ENCODE results near the gene SEC61A1. TPM values are rescaled to one million over a fixed set of nuclear protein-coding genes. Genes with fewer than 3 reads are reported as not detected.
A peak's percentile ranks its signal among the peaks of the same experiment; 100 is the strongest.

The SEC61A1 gene
- 100 to 1,000 TPM; 143 to 172 (median 148) TPM for total RNA-seq
- 107 TPM for total RNA-seq (2013)

DNA sequence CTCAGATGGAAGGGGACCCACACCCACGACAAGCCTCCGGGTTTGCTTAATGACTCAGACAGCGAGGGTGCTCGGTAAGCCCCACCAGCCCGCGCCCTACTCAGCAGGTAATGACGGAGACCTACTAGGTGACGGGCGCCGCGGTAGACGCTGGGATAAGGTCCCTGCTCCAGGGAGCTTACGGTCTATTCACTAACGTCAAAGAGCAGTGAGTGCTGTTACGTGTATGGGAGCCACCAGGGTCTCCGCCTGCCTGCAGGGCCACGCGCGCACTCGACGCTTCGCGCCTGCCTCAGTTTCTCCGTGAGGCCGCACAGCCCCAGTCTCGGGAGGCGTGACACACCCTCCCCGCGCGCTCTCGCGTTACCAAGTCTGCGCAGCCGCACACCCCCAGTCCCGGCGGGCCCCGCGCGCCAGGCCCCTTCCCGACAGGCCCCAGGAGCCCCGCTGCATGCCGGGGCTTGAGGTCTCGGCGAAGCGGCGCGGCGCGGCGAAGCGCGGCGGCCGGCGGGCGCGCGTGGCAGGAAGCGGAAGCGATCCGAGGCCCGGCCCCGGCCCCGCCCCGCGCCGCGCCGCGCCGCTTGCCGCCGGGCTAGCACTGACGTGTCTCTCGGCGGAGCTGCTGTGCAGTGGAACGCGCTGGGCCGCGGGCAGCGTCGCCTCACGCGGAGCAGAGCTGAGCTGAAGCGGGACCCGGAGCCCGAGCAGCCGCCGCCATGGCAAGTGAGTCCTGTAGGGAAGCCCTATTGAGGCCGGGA, at the start of gene SEC61A1:
Gene SEC61A1 (plus strand): TSS at position 601 of the 758 bp plus-strand sequence. CDS start 116 bp downstream, at position 717.
- Histone ChIP-seq H3K27me3 (ENCODE audit: control insufficient read depth, insufficient read depth, low read length) (no peaks in the 10 kb centered on the region), H3K9me3 (ENCODE audit: control insufficient read depth, insufficient read depth, low read length) (no peaks in the 10 kb centered on the region), H3K36me3 (ENCODE audit: control insufficient read depth, insufficient read depth, low read length) (peaks cover 21% of the 10 kb centered on the region), H3K4me3 (ENCODE audit: low read length) (peak within 1 kb of the TSS; percentile 98), H3K27ac (ENCODE audit: low read length) (peak within 1 kb of the TSS; percentile 84), H3K4me1 (ENCODE audit: control insufficient read depth, insufficient read depth, low read length) (peaks cover 19% of the 10 kb centered on the region)
- under 1% methylated on average over 90 of the region's 90 CpGs for WGBS (ENCODE audit: insufficient coverage)
- peak within 1 kb of the TSS; percentile 93 to 96 for H3K27ac Mint-ChIP-seq
- H3K4me1 Mint-ChIP-seq = peaks cover 45 to 48% of the 10 kb centered on the region in 2 donors
- TF ChIP-seq, protein P1, sequence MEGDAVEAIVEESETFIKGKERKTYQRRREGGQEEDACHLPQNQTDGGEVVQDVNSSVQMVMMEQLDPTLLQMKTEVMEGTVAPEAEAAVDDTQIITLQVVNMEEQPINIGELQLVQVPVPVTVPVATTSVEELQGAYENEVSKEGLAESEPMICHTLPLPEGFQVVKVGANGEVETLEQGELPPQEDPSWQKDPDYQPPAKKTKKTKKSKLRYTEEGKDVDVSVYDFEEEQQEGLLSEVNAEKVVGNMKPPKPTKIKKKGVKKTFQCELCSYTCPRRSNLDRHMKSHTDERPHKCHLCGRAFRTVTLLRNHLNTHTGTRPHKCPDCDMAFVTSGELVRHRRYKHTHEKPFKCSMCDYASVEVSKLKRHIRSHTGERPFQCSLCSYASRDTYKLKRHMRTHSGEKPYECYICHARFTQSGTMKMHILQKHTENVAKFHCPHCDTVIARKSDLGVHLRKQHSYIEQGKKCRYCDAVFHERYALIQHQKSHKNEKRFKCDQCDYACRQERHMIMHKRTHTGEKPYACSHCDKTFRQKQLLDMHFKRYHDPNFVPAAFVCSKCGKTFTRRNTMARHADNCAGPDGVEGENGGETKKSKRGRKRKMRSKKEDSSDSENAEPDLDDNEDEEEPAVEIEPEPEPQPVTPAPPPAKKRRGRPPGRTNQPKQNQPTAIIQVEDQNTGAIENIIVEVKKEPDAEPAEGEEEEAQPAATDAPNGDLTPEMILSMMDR (IDR thresholded peaks at IDR 0.05) = no peak
- ATAC-seq = peak; percentile 93 to 99 (median 94)
- no peaks in the 10 kb centered on the region for H3K36me3 Mint-ChIP-seq
- peaks cover 2 to 4% of the 10 kb centered on the region in 2 donors for H3K27me3 Mint-ChIP-seq (ENCODE audit: low read depth in 2 of 2)
- DNase-seq = peak; percentile 94 to 96
- H3K4me3 Mint-ChIP-seq = peak within 1 kb of the TSS; percentile 98
- H3K9me3 Mint-ChIP-seq = no peaks in the 10 kb centered on the region
- intact Hi-C loops (cut with micrococcal nuclease) = loop anchor here (5.0 kb wide), 1 partner anchor 100 kb away; the partner anchor contains the start of gene EEFSEC

- WGBS (ENCODE audit: insufficient coverage) = 86% methylated on average over 8 of the region's 8 CpGs
- H3K27me3 Mint-ChIP-seq (ENCODE audit: low read depth in 2 of 2) = peaks cover 2 to 10% of the 10 kb centered on the region in 2 donors
- intact Hi-C loops (cut with micrococcal nuclease) = no loop called here
- Histone ChIP-seq H3K9me3 (ENCODE audit: control insufficient read depth, insufficient read depth, low read length) (no peaks in the 10 kb centered on the region), H3K4me1 (ENCODE audit: control insufficient read depth, insufficient read depth, low read length) (no peaks in the 10 kb centered on the region), H3K4me3 (ENCODE audit: low read length) (no peak overlapping the region), H3K36me3 (ENCODE audit: control insufficient read depth, insufficient read depth, low read length) (no peaks in the 10 kb centered on the region), H3K27me3 (ENCODE audit: control insufficient read depth, insufficient read depth, low read length) (no peaks in the 10 kb centered on the region), H3K27ac (ENCODE audit: low read length) (no peak overlapping the region)
- no peak for ATAC-seq
- no peak overlapping the region for H3K27ac Mint-ChIP-seq
- no peaks in the 10 kb centered on the region for H3K9me3 Mint-ChIP-seq
- no peaks in the 10 kb centered on the region for H3K36me3 Mint-ChIP-seq
- H3K4me1 Mint-ChIP-seq = no peaks in the 10 kb centered on the region
- TF ChIP-seq, protein P1 (IDR thresholded peaks at IDR 0.05) = no peak
- no peak overlapping the region for H3K4me3 Mint-ChIP-seq
- no peak for DNase-seq
These were observed 47.6 kb upstream of the SEC61A1 start for GRCh38 chr3:128004661-128005060.

GRCh38 chr3:128006061-128007032, 45.9 kb upstream of the SEC61A1 start:
- TF ChIP-seq, protein P1 (IDR thresholded peaks at IDR 0.05) = no peak
- Histone ChIP-seq H3K27me3 (ENCODE audit: control insufficient read depth, insufficient read depth, low read length) (no peaks in the 10 kb centered on the region), H3K4me3 (ENCODE audit: low read length) (no peak overlapping the region), H3K9me3 (ENCODE audit: control insufficient read depth, insufficient read depth, low read length) (no peaks in the 10 kb centered on the region), H3K36me3 (ENCODE audit: control insufficient read depth, insufficient read depth, low read length) (no peaks in the 10 kb centered on the region), H3K4me1 (ENCODE audit: control insufficient read depth, insufficient read depth, low read length) (no peaks in the 10 kb centered on the region), H3K27ac (ENCODE audit: low read length) (no peak overlapping the region)
- WGBS (ENCODE audit: insufficient coverage) = 60% methylated on average over 27 of the region's 30 CpGs
- DNase-seq (no peak), ATAC-seq (peak in 1 of 3 donors; percentile 30)
- Mint-ChIP-seq H3K27ac (no peak overlapping the region), H3K9me3 (no peaks in the 10 kb centered on the region), H3K27me3 (ENCODE audit: low read depth in 2 of 2) (peaks cover 8 to 9% of the 10 kb centered on the region in 2 donors), H3K4me1 (no peaks in the 10 kb centered on the region), H3K36me3 (no peaks in the 10 kb centered on the region), H3K4me3 (no peak overlapping the region)
- intact Hi-C loops (cut with micrococcal nuclease) = no loop called here
